Skeletal muscle cell (primary cell): Measurements from ENCODE around the gene MLX.

ENCODE experiments used
- DNase-seq: peaks from one replicate; pipeline ENCODE4 v3.0.0-alpha.2; 2010; ENCODE audit warnings: low read depth
- H3K4me3 ChIP-seq: 2 replicates; pipeline ENCODE4 v1.5.1; 2011; ENCODE audit warnings: low read depth, mild to moderate bottlenecking, control low read depth, low read length, moderate library complexity

The MLX gene

DNA sequence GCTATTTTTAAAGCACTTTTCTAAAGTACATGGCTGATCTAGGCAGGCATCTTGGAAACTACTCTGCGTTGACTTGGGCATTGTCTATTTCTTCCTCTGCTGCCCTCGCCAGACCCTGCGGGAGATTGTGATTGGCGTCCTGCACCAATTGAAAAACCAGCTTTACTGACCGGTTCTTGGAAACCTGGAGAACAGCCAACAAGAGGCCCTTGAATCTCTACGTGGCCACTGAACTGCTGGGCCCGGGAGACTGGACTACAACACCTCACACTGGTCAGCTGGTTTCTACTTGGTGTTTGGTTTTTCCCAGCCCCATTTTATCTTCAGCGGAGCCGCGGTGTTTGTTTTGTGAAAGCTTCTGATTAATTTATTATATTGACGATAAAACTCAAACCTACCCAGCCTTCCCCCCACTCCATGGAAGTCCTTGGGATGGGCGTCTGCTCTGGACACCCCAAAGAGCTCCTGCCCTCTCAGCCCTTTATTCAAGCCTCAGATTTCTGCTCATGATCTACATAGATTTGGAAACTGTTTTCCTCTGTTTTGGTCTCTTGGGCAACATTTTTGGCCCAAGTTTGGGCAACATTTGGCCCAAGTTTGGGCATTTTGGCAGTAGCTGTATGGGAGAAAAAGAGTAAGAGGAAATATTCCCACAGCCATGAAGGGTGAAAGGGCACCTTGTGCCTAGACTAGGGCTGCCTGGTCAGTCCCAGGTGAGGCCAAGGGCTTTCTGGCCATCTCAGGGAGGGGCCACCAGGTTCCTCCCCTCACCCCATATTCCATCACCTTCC is 4.7 kb downstream of the MLX start:
- no peak for DNase-seq

DNA sequence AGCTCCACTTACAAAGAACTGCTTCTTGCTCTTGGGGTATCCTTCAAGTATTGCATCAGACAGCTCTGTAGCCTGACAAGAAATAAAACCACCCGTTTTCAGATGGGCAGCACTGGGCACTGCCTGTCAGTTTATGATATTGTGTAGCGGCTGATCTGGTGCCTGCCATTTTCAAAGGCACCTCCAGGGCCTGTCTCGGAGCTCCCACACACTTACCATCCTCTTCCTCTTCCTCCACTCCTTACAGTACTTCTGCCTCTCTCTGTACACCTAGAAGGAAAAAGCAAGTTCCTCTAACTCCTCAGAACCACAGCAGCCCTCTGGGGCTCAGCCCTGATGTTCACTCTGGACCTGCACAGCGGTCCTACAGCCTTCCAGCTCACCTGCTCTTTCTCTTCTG is 6.2 kb downstream of the MLX start:
- no peak for DNase-seq
- H3K4me3 ChIP-seq, result no peak overlapping the region

More for the DNA sequence above, 4.7 kb downstream of the MLX start:
- H3K4me3 ChIP-seq, result no peak overlapping the region

DNA sequence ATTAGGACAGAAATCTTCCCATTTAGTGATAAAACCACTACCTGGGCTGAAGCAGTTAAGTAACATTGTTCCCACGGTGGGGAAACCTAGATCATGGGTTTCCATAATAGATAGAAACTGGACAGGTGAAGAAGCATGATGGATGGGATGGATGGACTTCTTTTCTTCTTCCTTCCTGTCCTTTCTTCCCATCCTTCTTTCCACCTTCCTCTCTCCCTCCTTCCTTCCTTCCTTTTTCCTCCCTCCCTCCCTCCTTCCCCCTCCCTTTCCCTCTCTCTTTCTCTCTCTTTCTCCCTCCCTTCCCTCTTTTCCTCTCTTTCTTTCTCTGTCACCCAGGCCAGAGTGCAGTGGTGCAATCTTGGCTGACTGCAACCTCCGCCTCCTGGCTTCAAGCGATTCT is 7.6 kb downstream of the MLX start:
- no peak overlapping the region for H3K4me3 ChIP-seq
- DNase-seq, result no peak

DNA sequence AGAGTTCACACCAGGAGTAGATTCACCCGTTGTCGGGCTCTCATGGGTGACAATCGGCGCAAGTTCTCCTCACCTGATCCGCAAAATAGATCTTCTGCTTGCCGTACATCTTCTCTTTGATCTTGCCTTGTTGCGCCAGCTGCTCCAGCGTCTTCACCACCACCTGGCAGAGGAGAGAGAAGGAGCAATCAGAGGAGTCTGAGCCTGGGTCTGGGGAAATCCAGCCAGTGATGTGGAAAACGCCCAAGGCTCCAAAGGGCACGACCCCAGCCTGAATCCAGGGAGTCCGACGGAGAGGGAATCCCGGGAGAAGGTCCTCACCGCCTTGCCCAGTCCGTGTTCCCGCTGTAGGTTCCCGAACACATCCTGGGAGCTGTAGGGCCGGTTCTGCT is 10.2 kb downstream of the MLX start:
- H3K4me3 ChIP-seq, result peak overlapping the region; percentile 75
- DNase-seq, result no peak

DNA sequence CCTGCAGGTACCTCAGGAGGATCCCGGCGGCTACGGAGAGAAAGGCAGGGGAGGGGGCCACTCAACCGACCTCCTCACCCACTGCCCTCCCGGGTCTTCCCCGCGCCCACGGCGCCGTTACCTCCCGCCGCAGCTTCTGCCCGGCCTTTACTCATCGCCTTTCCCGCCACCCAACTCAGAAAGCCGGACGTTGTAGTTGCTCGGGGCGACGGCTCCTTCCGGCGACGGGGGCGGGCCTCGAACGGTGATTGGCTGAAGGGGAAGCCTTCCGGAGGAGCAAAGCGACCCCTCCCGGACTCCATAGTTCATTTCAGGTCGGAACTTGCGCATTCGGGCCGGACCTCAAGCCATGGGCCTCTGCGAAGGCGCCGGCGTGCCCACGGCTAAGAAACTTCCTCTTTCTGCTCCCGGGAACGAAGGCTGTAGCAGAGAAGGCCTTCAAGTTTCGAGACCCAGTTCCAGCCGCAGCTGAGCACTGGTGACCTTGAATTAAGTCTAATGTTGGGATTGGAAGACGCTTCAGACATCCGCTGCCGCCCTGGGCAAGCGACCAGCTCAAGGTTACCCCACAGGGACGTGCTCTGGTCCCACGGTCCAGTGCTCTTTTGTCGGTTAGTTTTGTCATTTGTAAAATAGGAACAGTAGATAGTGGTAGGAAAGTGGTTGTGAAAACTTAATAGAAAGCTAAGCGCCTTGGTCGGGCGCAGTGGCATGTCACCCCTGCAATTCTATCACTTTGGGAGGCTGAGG is 10.8 kb downstream of the MLX start, which contains the start of gene PSMC3IP:
Gene PSMC3IP, minus strand, starts transcription at position 198 of the 750 bp plus-strand sequence. Its CDS starts 43 bp downstream, at position 155.
- peak within 1 kb of the TSS; percentile 75 for H3K4me3 ChIP-seq
- peak; percentile 70 for DNase-seq

DNA sequence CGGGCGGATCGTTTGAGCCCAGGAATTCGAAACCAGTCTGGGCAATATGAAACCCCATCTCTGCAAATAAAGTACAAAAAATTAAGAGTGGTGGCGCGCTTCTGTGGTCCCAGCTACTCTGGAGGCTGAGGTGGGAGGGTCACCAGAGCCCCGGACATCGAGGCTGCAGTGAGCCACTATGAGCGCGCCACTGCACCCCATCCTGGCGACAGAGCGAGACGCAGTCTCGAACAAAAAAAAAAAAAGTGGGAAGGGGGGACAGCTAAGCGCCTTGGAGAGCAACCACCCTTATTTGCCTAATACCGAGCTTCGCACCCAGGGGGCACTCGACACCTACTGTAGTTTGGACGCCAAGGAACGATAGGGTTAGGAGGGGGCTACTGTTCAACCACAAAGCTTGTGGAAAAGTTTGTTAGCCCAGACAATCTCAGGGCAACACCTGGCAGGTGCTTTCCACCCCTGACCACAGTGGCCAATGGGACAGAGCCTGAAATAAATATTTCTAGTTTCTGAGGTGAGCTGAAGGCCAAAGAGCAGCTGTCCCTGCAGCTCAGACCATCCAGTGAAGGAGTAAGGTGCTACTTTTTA is 11.5 kb downstream of the MLX start:
- peak; percentile 25 for DNase-seq
- H3K4me3 ChIP-seq, result peak overlapping the region; percentile 75

DNA sequence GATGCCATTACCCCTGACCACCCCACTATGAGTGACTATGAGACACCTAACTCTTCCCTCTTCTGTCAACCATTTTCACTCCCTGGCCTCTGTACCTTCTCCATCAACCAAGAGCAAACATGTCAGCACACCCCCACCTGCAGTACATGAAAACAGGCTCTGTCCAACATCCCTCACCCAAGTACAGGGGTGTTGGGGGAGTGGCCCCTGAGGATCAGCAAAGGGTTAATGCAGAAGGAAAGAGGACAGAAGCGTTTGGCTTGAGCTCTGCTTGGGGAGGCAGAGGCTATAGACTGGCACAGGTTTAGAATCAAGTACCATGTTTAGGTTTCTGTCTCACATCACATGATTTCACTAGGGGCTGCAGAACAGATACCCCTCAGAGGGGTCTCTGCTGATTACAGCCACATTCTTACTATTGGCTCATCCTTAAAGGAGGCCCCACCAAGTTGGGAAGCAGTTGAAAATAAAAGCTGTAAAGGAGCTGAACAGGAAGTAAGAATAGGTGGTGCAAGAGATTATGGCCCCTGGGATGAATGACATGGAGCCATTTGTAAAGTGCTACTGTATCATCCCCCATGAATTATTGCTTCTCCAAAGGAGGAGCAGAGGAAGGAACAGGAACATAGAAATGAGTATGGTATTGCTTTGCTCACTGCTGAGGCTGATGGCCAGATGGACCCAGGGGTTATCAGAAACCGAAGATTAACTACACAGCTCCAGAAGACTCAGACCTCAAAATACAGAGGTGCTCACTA is 13.1 kb downstream of the MLX start:
- no peak overlapping the region for H3K4me3 ChIP-seq
- no peak for DNase-seq

DNA sequence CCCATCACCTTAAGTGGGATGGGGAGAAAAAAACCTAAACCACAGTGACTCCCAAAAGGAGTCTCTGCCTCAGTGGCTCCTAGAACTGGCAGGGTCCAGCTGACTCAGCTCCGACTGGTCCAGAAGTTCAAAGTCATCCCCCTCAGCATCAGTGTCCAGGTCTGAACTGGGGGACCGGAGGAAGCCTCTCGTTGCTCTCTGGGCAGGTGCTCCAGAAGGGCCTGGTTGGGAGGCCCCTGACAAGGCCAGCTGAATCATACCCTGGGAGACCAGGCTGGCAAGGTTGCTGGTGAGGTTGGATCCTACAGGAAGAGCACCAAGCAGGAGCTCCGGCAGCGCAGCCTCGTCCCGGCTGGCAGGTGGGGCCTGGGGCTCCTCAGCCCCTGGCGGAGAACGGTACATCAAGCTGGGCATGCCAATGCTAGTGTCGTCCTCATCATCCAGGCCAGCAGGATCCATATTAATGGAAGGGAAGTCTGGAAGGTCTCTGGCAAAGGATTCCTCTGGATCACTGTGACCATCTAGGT is 14.9 kb downstream of the MLX start:
- no peak overlapping the region for H3K4me3 ChIP-seq
- no peak for DNase-seq

DNA sequence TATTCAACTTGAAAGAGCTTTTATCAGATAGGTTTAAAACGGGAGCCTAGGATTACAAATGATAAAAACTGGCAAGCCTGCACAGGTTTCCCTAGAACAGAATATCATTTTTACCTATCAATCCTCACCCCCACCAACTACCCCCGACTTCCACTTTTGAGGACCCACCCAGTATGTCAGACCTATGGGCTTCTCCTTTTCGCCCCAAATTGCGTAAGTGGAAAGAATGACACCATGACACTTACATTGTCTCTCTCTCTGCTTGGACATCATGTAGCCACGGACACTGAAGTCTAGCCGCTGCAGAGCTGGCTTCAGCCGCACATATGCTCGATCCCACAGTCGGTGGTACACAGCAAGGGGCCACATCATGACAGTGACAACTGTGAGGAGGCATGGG is 18.0 kb downstream of the MLX start:
- DNase-seq, result no peak
- H3K4me3 ChIP-seq, result no peak overlapping the region

DNA sequence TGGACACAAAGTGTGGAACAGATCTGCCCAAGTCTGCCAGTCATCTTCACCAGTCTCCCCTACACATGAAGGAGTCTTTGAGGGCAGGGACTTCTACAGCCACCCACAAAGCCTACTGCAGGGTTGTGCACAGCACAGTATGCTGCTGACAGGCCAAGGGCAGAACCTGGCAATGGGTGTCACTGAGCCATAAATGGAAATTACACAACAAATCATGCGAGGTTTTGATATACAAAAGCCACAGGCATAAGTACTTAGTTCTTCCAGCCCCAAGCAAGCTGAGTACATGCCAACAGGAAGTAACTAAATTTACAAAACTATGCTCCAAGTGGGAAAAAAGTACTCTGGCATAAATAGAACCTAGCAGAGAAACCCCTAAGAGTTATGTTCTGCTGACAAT is 18.5 kb downstream of the MLX start:
- no peak for DNase-seq
- no peak overlapping the region for H3K4me3 ChIP-seq

DNA sequence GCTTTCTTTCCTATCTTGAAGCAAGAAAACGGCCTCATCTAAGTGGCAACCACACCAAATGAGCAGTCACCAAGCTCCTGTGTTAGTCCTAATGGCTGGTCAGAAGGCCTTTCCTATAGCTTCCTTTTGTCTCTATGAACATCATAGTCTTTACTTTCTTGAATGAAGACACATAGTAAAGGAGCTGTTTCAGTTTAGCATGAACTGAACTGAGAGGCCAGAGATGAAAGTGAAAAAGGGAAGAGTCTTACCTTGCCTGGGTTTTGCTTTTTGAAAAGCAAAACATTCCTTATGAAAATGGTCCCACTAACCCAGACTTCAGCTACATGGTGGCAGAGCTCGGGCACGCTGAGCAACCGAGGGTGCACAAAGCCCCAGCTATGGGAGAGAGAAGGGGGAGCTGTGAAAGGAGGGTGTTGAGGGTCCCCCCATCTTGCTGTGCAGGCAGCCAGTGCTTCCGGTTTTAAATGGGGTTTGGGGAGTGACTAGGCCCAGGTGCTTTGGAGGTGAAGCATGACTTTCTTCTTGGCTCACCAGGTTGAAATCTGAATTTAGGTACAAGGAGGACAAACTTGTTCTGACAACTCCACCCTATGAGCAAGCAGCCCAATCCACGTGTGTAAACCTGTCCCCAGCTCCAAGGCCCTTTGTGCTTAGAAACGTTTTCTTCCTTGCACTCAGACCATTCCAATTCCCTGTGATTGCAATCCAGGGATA is 19.8 kb downstream of the MLX start:
- H3K4me3 ChIP-seq, result no peak overlapping the region
- DNase-seq, result no peak

DNA sequence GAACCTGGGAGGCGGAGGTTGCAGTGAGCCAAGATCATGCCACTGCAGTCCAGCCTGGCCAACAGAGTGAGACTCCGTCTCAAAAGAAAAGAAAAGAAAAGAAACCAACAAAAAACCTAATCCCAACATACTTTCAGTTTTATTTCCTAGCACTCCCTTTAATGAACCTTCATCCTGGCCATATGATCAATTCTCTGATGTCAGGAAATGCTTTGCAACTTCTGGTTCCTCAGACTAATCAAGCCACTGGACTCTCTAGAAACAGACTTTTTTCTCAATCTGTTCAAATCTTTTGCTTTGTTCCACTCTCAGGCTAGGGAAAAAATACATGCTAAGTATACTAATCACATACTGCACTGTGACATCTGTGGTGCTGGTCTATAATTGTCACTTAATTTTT is 24.0 kb downstream of the MLX start:
- DNase-seq, result no peak
- no peak overlapping the region for H3K4me3 ChIP-seq

DNA sequence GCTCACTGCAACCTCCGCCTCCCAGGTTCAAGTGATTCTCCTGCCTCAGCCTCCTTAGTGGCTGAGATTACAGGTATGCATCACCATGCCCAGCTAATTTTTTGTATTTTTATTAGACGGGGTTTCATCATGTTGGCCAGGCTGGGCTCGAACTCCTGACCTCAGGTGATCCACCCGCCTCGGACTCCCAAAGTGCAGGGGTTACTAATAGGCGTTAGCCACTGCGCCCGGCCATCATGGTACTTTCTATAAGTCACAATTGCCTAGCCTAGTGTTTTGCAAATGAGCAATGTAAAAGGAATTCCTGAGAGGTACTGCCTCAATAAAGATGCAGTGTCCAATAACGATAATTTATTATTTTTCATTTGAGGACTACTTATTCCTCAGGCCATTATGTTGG is 24.5 kb downstream of the MLX start:
- no peak for DNase-seq
- no peak overlapping the region for H3K4me3 ChIP-seq

DNA sequence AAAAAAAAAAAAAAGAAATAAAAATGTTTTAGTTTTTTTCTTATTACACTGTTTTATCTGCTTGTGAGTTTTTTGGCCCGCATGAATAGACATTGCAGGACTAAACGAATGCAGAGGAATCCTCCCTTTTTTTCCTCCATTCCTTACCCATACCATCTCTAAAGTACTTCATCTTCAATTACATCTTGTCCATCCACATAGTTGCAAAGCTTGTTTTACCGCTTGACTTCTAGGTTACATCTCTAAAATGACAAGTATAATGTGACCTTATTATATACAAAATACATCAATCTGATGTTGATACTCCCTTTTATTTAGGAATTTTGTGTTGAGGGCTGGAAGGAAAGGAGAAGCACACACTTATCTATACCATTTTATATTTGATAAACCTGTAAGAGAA is 29.5 kb downstream of the MLX start:
- no peak overlapping the region for H3K4me3 ChIP-seq
- no peak for DNase-seq

DNA sequence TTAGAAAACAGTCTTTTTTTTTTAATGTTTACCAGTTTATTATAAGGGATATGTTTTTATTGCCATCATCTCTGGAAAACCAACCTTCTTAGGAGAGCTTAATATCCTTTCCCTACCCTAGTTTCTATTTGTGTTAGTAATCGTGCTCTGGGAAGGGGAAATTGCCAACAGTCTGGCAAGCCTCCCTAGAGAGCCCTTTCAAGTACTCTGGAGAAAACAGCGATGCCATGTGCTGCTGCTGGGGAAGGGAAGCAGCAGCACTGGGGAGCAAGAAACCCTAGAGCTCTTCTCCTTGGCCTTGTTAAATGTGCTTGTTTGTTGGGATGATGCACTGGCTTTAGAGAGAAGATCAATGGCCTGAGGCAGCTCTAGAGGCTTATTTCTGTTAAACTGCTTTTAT is 32.0 kb downstream of the MLX start:
- H3K4me3 ChIP-seq, result no peak overlapping the region
- DNase-seq, result no peak

DNA sequence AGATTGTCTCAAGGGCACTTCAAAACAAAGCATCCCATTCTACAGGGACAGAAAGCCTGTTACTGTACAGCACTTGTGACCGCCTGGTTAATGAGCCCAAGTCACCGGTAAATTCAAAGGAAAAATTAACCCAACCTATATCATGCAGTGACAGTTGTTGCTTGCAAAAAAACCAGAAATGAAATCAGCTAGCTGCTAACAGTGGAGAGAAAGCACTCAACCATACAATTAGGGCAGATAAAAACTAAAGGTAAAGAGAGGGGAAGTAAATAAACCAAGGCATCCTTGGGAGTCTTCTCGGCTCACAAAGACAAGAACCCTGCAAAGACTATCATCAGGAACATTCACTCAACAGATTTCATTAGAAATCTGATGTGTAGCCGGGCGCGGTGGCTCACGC is 36.4 kb downstream of the MLX start:
- no peak overlapping the region for H3K4me3 ChIP-seq
- DNase-seq, result no peak

DNA sequence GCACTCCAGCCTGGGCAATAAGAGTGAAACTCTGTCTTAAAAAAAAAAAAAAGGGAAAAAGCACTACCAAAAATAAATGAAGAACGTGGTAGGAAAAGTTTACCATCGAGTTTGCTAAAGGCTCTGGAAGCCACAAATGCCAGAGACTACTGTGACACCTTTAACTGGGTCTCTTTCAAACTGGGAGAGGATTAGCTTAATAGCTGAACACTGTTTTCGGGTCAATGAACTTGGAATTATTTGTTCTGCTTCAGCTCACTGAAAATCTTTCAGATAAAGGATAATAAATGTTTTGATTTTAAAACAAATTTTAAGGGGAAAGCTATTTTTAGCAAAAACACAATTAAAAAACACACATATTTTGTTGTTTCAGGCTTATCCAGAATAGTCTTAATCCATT is 40.9 kb downstream of the MLX start:
- no peak for DNase-seq
- H3K4me3 ChIP-seq, result peak overlapping the region; percentile 83

DNA sequence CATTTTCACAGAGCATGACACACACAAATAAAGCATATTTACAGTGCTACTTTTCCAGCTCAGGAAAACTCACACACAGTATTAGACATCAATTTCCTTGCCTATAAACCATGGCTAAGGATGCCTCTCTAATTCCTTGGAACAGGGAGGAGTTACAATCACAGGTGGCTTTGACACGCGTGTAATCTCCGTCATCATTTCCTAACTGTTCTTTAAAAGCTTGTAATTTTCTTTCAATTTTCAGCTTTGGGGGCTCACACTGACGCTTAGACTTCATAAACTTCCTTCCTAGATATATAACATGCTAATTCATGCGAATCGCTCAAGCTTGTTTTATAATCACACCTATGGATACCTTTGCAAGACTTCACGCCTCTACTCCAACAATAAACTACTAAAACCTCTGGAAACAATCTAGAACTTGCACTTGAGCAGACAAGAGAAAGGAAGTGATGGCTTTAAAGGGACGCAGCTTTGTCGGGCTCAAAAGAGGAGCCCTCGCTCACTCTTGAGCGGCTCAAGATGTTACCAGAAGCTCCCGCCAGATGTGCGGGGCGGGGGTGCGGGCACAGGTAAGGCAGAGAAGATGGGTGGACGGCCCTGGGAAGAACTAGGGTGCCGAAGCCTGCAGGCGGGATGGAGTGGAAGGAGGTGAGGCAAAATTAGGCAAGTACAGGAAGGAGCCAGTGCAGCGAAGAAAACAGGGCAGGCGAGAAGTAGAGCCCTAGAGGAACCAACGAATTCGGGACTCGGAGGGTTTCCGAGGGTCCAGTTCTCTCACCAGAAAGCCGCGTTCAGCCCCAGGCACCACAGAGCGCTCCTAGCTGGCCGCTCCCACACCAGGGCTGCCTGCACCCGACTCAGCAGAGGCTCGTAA is 41.6 kb downstream of the MLX start:
- peak overlapping the region; percentile 83 for H3K4me3 ChIP-seq

More for the DNA sequence above, 41.6 kb downstream of the MLX start:
- DNase-seq, result no peak
